GM12801 (cell line): ENCODE measurements around the gene CACNA1C.

ENCODE experiments used
- TF ChIP-seq, protein P1 (sequence below): IDR thresholded peaks from one replicate; pipeline ENCODE4 v1.5.1; 2011; ENCODE audit warnings: control low read depth; ENCODE audit not compliant: insufficient read length; ENCODE audit errors: extremely low read depth

Gene CACNA1C

GRCh38 chr12:2653461-2653965 is 600.7 kb downstream of the CACNA1C start:
- TF ChIP-seq, protein P1, sequence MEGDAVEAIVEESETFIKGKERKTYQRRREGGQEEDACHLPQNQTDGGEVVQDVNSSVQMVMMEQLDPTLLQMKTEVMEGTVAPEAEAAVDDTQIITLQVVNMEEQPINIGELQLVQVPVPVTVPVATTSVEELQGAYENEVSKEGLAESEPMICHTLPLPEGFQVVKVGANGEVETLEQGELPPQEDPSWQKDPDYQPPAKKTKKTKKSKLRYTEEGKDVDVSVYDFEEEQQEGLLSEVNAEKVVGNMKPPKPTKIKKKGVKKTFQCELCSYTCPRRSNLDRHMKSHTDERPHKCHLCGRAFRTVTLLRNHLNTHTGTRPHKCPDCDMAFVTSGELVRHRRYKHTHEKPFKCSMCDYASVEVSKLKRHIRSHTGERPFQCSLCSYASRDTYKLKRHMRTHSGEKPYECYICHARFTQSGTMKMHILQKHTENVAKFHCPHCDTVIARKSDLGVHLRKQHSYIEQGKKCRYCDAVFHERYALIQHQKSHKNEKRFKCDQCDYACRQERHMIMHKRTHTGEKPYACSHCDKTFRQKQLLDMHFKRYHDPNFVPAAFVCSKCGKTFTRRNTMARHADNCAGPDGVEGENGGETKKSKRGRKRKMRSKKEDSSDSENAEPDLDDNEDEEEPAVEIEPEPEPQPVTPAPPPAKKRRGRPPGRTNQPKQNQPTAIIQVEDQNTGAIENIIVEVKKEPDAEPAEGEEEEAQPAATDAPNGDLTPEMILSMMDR, result no peak

DNA sequence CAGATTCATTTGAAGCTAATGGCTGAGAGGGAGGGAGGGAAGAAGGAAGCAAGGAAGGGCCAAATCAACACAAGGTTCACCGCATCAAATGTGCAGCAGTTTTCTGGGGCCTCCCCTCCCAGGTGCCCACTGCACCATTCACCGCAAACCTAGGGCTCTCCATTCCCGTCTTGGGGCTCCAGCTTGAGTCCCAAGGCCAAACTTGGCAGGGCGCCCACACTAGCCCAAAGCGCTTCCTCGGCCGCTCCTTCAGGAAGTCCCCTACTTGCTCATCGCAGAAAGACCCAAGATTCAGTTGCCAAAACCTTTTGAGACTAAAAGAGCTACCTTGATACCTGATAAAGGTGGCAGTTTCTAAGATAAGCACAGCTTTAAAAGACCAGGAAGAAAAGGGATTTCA is 601.5 kb downstream of the CACNA1C start:
- TF ChIP-seq, protein P1, result no peak

DNA sequence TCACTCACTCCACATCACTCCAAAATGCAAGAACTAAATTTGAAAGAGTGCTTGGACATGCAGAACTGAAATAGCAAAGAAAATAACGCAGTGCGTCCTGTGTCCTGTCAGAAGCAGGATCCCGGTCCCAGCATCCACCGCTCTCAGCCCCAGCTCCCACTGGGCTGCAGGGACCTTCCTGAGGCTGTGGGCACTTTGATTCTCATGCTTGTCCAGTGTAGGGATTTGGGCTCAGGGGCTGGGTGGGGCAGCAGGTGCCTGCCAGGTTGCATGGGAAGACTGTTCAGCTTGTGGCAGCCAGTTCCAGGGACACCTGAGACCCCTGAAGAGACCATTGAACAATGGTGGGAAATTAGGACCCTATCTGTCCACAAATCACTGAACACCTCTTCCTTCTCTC is 602.0 kb downstream of the CACNA1C start:
- TF ChIP-seq, protein P1, result no peak

DNA sequence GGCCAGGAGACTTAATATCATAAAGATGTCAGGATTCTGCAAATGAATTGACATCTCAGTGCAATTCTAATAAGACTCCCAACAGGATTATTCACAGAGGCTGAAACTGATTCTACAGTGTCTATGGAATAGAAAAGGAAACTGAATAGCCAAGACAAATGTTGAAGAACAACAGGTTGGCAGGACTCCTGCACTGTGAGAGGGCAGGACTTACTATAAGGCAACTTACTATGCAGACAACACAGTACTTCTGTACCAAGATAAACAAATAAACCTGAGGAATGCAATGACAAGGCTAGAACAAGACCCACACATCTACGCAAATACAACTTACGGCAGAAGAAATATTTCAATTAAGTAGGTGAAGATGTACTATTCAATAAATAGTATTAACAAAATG is 609.7 kb downstream of the CACNA1C start:
- TF ChIP-seq, protein P1, result no peak

DNA sequence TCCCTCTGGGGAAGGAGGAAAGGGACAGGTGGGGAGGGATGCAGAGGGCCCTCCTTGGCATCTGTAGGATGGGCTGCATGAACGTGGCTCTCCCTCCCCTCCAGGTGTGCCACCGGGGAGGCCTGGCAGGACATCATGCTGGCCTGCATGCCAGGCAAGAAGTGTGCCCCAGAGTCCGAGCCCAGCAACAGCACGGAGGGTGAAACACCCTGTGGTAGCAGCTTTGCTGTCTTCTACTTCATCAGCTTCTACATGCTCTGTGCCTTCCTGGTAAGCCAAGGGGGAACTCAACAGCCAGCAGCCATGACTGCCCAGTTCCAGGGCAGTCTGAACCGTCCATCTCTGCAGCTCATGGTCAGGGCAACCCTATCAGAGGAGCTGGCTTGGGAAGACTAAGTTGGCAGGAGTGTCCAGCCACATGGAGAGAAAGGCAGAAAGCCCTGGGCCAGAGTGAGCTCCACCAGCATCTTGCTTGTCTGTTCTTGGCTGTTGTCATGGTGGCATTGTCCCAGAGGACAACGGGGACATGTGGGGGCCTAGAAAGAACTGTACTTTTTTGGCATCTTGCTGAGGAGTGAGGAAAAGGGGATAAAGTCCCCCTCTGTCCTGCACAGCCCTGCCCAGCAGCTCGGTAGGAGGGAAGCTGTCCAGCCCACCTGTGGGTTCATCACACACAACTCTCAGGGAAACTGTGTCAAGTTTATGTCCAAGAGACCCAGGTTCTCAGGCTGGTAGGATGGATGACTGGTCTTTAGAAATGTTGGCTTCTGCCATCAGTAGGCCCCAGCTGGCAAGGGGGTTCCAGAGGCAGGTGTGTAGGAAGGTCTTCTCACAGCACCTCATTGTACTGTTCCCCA is 612.2 kb downstream of the CACNA1C start:
- TF ChIP-seq, protein P1, result no peak

GRCh38 chr12:2666411-2666810 is 613.6 kb downstream of the CACNA1C start:
- TF ChIP-seq, protein P1, result no peak

DNA sequence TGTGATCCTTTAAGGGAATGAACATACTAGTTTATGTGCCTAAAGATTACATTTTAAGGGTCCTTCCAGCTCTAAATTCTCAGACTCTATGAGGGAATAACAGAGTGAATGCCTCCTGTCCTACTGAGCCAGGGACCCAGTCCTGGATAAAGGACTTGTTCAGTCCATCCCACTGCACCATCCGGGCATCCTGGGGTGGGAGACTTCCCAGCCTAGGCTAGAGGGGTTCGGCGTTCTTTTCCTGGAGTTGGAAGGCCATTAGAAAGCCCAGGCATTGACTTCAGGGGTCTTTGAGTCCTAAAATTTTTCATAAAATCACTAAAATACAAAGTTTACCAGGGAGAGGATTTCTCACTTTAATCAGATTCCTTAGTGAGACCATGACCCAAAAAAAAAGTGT is 614.1 kb downstream of the CACNA1C start:
- TF ChIP-seq, protein P1, result no peak
